NCI-H526 (cell line): ENCODE measurements around the gene NCSTN.

Source experiments
- DNase-seq, 2 experiments: peaks; one replicate each; lab custom pipeline; 2025; lab: John Stamatoyannopoulos, UW

The NCSTN gene

GRCh38 chr1:160352555-160352954 lies 9.4 kb downstream of the NCSTN start:
- no peak for DNase-seq

GRCh38 chr1:160353223-160353622 lies 10.0 kb downstream of the NCSTN start:
- peak in 1 of 2 experiments; percentile 27 for DNase-seq

- DNase-seq = peak in 1 of 2 experiments; percentile 70
These were observed 11.3 kb downstream of the NCSTN start for GRCh38 chr1:160354388-160354985.

GRCh38 chr1:160357286-160358002 lies 14.3 kb downstream of the NCSTN start:
- DNase-seq = no peak

- DNase-seq = no peak
These were observed 14.9 kb downstream of the NCSTN start for GRCh38 chr1:160358073-160358472.

- DNase-seq = no peak
These were observed 16.5 kb downstream of the NCSTN start for GRCh38 chr1:160359559-160360226.

GRCh38 chr1:160360227-160360695 lies 17.1 kb downstream of the NCSTN start:
- no peak for DNase-seq

GRCh38 chr1:160361199-160361598 lies 18.0 kb downstream of the NCSTN start:
- DNase-seq = no peak

- DNase-seq = no peak
These were observed 18.6 kb downstream of the NCSTN start for GRCh38 chr1:160361814-160362167.

GRCh38 chr1:160362168-160362957 lies 19.2 kb downstream of the NCSTN start:
- DNase-seq = no peak

GRCh38 chr1:160363010-160363409 lies 19.8 kb downstream of the NCSTN start:
- DNase-seq = no peak

GRCh38 chr1:160363951-160364735 lies 21.0 kb downstream of the NCSTN start:
- DNase-seq = no peak

GRCh38 chr1:160365325-160365724 lies 22.1 kb downstream of the NCSTN start:
- DNase-seq = no peak

GRCh38 chr1:160366731-160367515 lies 23.7 kb downstream of the NCSTN start, which contains the start of gene NHLH1:
Gene NHLH1 (plus strand): TSS chr1:160367071. CDS start chr1:160370732, 3,661 bp downstream.
- DNase-seq = peak; percentile 78 to 92

- DNase-seq = no peak
These were observed 24.3 kb downstream of the NCSTN start for GRCh38 chr1:160367516-160367900.

- DNase-seq = no peak
These were observed 25.0 kb downstream of the NCSTN start for GRCh38 chr1:160367934-160368923.

GRCh38 chr1:160369087-160369486 lies 25.9 kb downstream of the NCSTN start:
- DNase-seq = no peak

GRCh38 chr1:160370561-160371345 lies 27.6 kb downstream of the NCSTN start:
- no peak for DNase-seq

GRCh38 chr1:160371346-160371631 lies 28.1 kb downstream of the NCSTN start:
- DNase-seq = no peak
